GM18526 (cell line): ENCODE results near the gene RPL22.

Experiments
- POLR2A ChIP-seq: IDR thresholded peaks from 3 replicates; pipeline ENCODE4 v1.6.1; 2011; ENCODE audit not compliant: insufficient read length; ENCODE audit errors: extremely low read depth

Gene RPL22

DNA sequence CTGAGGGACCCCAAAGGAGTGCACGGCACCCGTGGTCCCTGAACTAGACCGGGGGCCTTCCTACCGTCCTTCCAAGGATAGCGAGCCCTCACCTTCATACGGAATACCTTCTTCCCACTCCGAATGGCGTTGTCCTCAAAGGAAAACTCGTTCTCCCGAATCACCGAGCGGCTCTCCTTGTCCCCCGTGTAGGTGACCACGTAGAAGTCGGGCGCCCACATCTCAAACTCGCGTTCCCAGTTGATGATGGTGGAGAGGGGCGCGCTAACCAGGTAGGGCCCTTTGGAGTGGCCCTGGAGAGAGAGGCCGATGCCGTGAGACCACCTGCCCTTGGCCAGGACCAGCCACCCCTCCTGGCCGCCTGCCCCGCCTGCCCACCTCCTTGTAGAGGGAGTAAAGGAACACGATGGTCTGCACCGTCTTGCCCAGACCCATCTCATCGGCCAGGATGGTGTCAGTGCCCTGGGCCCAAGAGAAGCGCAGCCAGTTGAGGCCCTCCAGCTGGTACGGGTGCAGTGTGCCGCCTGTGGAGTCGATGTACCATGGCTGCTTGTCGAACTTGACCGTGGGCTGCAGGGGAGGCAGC, 57.3 kb downstream of the RPL22 start:
- no peak for TF ChIP-seq POLR2A

DNA sequence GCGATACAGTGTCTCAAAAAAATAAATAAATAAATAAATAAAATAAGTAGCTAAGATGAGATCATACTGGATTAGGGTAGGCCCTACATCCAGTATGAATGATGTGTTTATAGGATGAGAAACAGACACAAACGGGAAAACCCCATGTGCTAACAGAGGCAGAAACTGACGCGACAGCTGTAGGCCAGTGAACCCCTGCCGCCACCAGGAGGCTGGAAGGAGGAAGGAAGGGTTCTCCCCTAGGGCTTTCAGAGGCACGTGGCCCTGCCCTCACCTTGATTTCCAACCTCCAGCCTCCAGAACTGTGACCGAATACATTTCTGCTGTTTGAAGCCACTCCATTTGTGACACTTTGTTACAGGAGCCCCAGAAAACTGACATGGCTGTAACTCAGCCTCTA, 57.8 kb downstream of the RPL22 start:
- TF ChIP-seq POLR2A: no peak

DNA sequence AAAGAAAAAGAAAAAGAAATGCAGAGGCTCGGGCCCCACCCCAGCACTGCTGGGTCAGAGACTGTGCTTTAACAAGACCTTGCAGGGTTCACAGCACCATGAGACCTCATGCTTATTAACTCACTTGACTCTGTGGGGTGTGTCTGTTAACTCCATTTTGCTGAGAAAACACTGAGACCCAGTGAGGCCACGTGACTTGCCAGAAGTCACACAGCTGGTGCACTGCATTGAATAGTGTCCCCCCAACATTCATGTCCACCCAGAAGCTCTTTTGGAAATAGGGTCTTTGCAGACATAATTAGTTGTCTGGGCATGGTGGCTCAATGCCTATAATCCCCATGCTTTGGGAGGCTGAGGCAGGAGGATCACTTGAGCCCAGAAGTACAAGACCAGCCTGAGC, 59.0 kb downstream of the RPL22 start:
- TF ChIP-seq POLR2A: no peak

DNA sequence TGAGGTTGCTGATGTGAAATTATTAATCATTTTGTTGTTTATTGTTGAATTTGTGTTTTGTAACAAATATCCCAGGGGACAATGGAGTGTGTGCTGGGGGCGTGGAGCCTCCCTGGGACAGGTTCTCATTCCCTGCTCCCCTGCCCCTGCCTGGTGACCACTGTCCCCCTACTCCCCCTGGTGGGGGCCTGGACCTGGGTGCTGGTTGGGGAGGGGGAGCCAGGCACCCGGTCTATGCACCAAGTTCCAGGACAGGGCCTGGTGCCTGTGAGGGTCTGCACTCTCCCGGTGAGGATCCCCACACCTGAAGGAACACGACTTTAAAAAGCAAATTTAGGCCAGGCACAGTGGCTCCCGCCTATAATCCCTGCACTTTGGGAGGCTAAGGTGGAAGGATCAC, 61.6 kb downstream of the RPL22 start:
- no peak for TF ChIP-seq POLR2A

DNA sequence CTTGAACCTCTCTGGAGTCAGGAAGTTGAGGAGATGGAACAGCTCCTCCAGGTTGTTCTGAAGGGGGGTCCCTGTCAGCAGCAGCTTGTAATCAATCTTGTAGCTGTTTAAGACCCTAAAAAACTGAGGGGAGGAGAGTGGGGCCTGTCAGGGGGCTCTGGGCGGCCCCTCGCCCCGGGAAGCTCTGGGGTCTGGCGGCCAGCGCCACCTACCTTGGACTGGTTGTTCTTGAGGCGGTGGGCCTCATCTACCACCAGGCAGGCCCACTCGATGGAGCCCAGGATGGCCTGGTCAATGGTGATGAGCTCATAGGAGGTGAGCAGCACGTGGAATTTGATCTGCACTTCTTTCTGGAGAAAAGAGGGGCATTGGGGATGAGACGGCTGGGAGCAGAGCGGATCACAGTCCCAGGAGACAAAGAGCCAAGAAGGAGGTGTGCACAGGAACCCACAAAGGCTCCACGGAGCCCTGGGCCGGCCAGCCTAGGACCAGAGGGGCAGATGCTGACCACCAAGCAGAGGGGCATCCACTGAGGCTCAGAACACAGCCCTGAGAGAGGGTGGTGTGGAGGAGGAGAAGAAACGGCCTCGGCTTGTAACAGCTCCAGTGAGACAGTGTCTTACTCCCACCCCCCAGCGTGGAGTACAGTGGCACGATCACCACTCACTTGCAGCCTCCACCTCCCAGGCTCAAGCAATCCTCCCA, 62.7 kb downstream of the RPL22 start:
- TF ChIP-seq POLR2A: no peak
